Measurements from ENCODE around the gene PGM2.
"Not testable (repeated sequence)": the region's sequence is repeated elsewhere in the genome, so short reads cannot be mapped to it uniquely, and the experiment has no call there.

PGM2 gene

GRCh38 chr4:37820458-37820857 lies 6.0 kb upstream of the PGM2 start:
- not testable (repeated sequence) for H3K9ac ChIP-seq (ENCODE audit: low read length); H3K4me3 ChIP-seq (ENCODE audit: low read depth in 1 of 2, low read length in 2 of 2); H3K9me3 ChIP-seq (ENCODE audit: low read length)

DNA sequence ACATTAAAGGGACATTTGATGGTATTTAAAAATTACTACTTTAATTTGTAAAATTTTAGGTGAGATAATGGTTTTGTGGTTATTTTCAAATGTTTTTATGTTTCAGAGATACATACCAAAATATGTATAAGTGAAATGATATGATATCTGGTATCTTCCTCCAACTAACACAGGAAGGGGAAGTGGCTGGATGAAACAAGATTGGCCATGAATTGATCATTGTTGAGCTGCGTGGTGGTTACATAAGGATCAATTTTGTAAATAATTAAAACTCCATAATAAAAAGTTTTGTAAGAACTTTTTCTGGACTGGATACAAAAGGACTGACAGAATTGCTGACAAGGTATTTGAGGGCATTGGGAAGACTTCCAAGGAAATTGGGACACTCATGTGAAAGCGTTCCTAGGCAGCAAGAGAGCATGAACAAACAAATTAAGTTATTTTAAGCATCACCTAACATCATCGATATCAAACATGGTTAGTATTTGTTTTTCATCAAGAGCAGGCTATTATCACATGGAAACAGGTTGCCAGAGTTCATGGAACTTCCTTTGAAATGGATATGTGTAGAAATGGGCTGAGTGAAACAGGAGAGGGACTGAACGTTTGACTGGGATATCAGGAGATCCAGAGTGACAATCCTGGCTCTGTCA lies 4.4 kb upstream of the PGM2 start:
- no peaks in the 10 kb centered on the region for H3K36me3 ChIP-seq (ENCODE audit: insufficient read depth, low read length)
- H3K9me3 ChIP-seq (ENCODE audit: low read length): no peaks in the 10 kb centered on the region
- H3K9ac ChIP-seq (ENCODE audit: low read length): no peak overlapping the region
- H3K4me3 ChIP-seq (ENCODE audit: low read depth in 1 of 2, low read length in 2 of 2): no peak overlapping the region
- H3K27ac ChIP-seq (ENCODE audit: low read depth, low read length): no peak overlapping the region
- H3K4me1 ChIP-seq (ENCODE audit: insufficient read depth, low read length): no peaks in the 10 kb centered on the region
- no peaks in the 10 kb centered on the region for H3K27me3 ChIP-seq (ENCODE audit: control insufficient read depth in 1 of 2, insufficient read depth in 2 of 2, low read length in 2 of 2)

More at GRCh38 chr4:37820458-37820857, 6.0 kb upstream of the PGM2 start:
- not testable (repeated sequence) for H3K4me1 ChIP-seq (ENCODE audit: insufficient read depth, low read length); H3K27ac ChIP-seq (ENCODE audit: low read depth, low read length); H3K36me3 ChIP-seq (ENCODE audit: insufficient read depth, low read length); H3K27me3 ChIP-seq (ENCODE audit: control insufficient read depth in 1 of 2, insufficient read depth in 2 of 2, low read length in 2 of 2)

DNA sequence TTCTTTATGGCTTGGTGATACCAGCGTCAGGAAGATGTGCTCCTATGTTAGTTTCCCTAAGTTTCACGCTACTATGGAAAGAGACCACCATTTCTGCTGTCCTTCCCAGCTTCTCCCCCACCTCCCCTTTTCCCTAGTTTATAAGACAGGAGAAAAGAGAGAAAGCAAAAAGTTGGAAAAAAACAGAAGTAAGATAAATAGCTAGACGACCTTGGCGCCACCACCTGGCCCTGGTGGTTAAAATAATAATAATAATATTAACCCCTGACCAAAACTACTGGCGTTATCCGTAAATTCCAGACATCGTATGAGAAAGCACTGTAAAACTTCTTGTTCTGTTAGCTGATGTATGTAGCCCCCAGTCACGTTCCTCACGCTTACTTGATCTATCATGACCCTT lies 985 bp upstream of the PGM2 start:
- Histone ChIP-seq H3K27ac (ENCODE audit: low read depth, low read length) (peak overlapping the region; percentile 94), H3K9ac (ENCODE audit: low read length) (peak overlapping the region; percentile 25), H3K4me3 (ENCODE audit: low read depth in 1 of 2, low read length in 2 of 2) (peak overlapping the region; percentile 86 to 95), H3K4me1 (ENCODE audit: insufficient read depth, low read length) (peaks cover 17% of the 10 kb centered on the region)
- H3K36me3 ChIP-seq (ENCODE audit: insufficient read depth, low read length); H3K9me3 ChIP-seq (ENCODE audit: low read length); H3K27me3 ChIP-seq (ENCODE audit: control insufficient read depth in 1 of 2, insufficient read depth in 2 of 2, low read length in 2 of 2): not testable (repeated sequence)

DNA sequence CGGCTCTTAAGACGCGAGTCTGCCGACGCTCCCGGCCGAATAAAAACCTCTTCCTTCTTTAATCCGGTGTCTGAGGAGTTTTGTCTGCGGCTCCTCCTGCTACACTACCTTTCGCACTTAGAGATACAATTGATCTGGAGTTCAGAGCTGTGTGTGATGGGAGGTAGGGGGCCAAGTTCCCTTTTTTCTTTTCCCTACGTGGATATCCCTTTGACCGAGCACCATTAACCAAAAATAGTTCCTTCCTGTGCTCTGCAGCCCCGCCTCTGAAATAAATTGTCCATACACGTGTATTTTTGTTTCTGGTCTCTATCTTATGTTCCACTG lies 555 bp upstream of the PGM2 start:
- no peaks in the 10 kb centered on the region for H3K27me3 ChIP-seq (ENCODE audit: control insufficient read depth in 1 of 2, insufficient read depth in 2 of 2, low read length in 2 of 2)
- H3K4me3 ChIP-seq (ENCODE audit: low read depth in 1 of 2, low read length in 2 of 2): peak overlapping the region; percentile 86 to 95
- H3K9me3 ChIP-seq (ENCODE audit: low read length): no peaks in the 10 kb centered on the region
- peaks cover 17% of the 10 kb centered on the region for H3K4me1 ChIP-seq (ENCODE audit: insufficient read depth, low read length)
- H3K27ac ChIP-seq (ENCODE audit: low read depth, low read length): peak overlapping the region; percentile 94
- H3K36me3 ChIP-seq (ENCODE audit: insufficient read depth, low read length): peaks cover 11% of the 10 kb centered on the region
- peak overlapping the region; percentile 25 for H3K9ac ChIP-seq (ENCODE audit: low read length)

GRCh38 chr4:37827030-37827685 lies 672 bp downstream of the PGM2 start:
- Histone ChIP-seq H3K27me3 (ENCODE audit: control insufficient read depth in 1 of 2, insufficient read depth in 2 of 2, low read length in 2 of 2) (no peaks in the 10 kb centered on the region), H3K9me3 (ENCODE audit: low read length) (no peaks in the 10 kb centered on the region), H3K4me3 (ENCODE audit: low read depth in 1 of 2, low read length in 2 of 2) (peak overlapping the region; percentile 86 to 95), H3K4me1 (ENCODE audit: insufficient read depth, low read length) (peaks cover 19% of the 10 kb centered on the region), H3K9ac (ENCODE audit: low read length) (peak overlapping the region; percentile 71), H3K36me3 (ENCODE audit: insufficient read depth, low read length) (peaks cover 22% of the 10 kb centered on the region), H3K27ac (ENCODE audit: low read depth, low read length) (peak overlapping the region; percentile 94)

- Histone ChIP-seq H3K4me1 (ENCODE audit: insufficient read depth, low read length) (peaks cover 23% of the 10 kb centered on the region), H3K9ac (ENCODE audit: low read length) (peak overlapping the region; percentile 71), H3K9me3 (ENCODE audit: low read length) (no peaks in the 10 kb centered on the region), H3K27ac (ENCODE audit: low read depth, low read length) (no peak overlapping the region), H3K4me3 (ENCODE audit: low read depth in 1 of 2, low read length in 2 of 2) (peak overlapping the region in 1 of 2 donors; percentile 86), H3K27me3 (ENCODE audit: control insufficient read depth in 1 of 2, insufficient read depth in 2 of 2, low read length in 2 of 2) (no peaks in the 10 kb centered on the region), H3K36me3 (ENCODE audit: insufficient read depth, low read length) (peaks cover 27% of the 10 kb centered on the region)
Observed at GRCh38 chr4:37827802-37828321, 1.4 kb downstream of the PGM2 start.

DNA sequence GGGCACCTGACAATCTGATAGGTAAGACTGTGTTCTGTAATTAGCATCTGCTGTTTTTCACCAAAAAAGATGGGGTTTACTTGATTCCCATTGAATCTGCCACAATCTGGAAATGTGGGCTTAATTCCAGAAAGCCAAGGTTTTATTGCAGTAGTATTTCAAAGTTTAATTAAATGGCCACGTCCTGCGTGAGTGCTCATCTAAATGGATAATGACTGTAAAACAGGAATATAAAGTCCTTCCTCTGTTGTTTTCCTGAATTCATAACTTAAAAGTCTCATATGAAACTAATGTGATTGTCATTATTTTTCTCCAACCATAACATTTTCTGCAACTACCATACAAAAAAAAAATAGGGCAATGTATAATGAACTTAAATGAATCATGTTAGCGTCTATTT lies 2.4 kb downstream of the PGM2 start:
- Histone ChIP-seq H3K27me3 (ENCODE audit: control insufficient read depth in 1 of 2, insufficient read depth in 2 of 2, low read length in 2 of 2) (no peaks in the 10 kb centered on the region), H3K36me3 (ENCODE audit: insufficient read depth, low read length) (peaks cover 34% of the 10 kb centered on the region), H3K4me1 (ENCODE audit: insufficient read depth, low read length) (peaks cover 23% of the 10 kb centered on the region), H3K4me3 (ENCODE audit: low read depth in 1 of 2, low read length in 2 of 2) (peak overlapping the region in 1 of 2 donors; percentile 4), H3K9ac (ENCODE audit: low read length) (no peak overlapping the region), H3K27ac (ENCODE audit: low read depth, low read length) (no peak overlapping the region), H3K9me3 (ENCODE audit: low read length) (no peaks in the 10 kb centered on the region)

DNA sequence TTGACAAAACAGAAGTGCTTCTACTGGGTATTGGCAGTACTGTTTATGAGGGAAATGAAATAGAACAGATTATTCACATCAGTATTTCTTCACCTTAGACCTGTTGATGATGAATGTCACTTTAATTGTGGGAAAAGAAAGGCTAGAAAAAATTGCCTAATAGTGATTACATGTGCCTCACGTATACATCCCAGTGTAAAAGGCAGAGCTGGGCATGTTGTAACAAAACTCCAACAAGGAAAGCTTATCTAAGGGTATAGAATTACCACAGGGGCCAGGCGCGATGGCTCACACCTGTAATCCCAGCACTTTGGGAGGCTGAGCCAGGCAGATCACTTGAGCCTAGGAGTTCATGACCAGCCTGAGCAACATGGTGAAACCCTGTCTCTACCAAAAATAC lies 4.2 kb downstream of the PGM2 start:
- Histone ChIP-seq H3K4me1 (ENCODE audit: insufficient read depth, low read length) (peaks cover 23% of the 10 kb centered on the region), H3K9ac (ENCODE audit: low read length) (no peak overlapping the region), H3K27ac (ENCODE audit: low read depth, low read length) (no peak overlapping the region), H3K27me3 (ENCODE audit: control insufficient read depth in 1 of 2, insufficient read depth in 2 of 2, low read length in 2 of 2) (no peaks in the 10 kb centered on the region), H3K36me3 (ENCODE audit: insufficient read depth, low read length) (peaks cover 49% of the 10 kb centered on the region), H3K9me3 (ENCODE audit: low read length) (no peaks in the 10 kb centered on the region), H3K4me3 (ENCODE audit: low read depth in 1 of 2, low read length in 2 of 2) (no peak overlapping the region)

- Histone ChIP-seq H3K36me3 (ENCODE audit: insufficient read depth, low read length) (peaks cover 74% of the 10 kb centered on the region), H3K4me1 (ENCODE audit: insufficient read depth, low read length) (peaks cover 6% of the 10 kb centered on the region)
Observed at GRCh38 chr4:37835031-37835430, 8.5 kb downstream of the PGM2 start.

DNA sequence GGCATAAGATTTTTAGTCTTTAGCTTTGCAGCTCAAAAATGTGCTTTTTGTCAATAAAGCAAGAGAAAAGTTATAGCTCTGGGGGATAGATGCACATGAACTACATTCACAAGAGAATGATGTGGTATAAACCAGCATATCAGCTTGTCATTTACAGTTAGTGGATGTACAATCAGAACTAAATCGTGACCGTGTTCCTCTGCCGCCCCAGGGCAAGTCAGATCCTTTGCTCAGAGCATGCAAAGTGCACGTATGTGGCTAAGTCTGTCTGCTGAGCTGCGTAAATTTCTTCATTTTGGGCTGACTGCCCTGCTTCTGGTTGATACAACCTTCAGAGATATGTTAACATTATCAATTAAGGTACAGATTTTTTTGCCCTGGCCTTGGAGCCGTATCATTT lies 9.3 kb downstream of the PGM2 start:
- Histone ChIP-seq H3K9ac (ENCODE audit: low read length) (no peak overlapping the region), H3K27ac (ENCODE audit: low read depth, low read length) (no peak overlapping the region), H3K9me3 (ENCODE audit: low read length) (no peaks in the 10 kb centered on the region), H3K4me1 (ENCODE audit: insufficient read depth, low read length) (peaks cover 6% of the 10 kb centered on the region), H3K4me3 (ENCODE audit: low read depth in 1 of 2, low read length in 2 of 2) (no peak overlapping the region), H3K36me3 (ENCODE audit: insufficient read depth, low read length) (peaks cover 72% of the 10 kb centered on the region), H3K27me3 (ENCODE audit: control insufficient read depth in 1 of 2, insufficient read depth in 2 of 2, low read length in 2 of 2) (no peaks in the 10 kb centered on the region)

More at GRCh38 chr4:37835031-37835430, 8.5 kb downstream of the PGM2 start:
- Histone ChIP-seq H3K9ac (ENCODE audit: low read length) (no peak overlapping the region), H3K27me3 (ENCODE audit: control insufficient read depth in 1 of 2, insufficient read depth in 2 of 2, low read length in 2 of 2) (no peaks in the 10 kb centered on the region), H3K27ac (ENCODE audit: low read depth, low read length) (no peak overlapping the region), H3K4me3 (ENCODE audit: low read depth in 1 of 2, low read length in 2 of 2) (no peak overlapping the region), H3K9me3 (ENCODE audit: low read length) (no peaks in the 10 kb centered on the region)

DNA sequence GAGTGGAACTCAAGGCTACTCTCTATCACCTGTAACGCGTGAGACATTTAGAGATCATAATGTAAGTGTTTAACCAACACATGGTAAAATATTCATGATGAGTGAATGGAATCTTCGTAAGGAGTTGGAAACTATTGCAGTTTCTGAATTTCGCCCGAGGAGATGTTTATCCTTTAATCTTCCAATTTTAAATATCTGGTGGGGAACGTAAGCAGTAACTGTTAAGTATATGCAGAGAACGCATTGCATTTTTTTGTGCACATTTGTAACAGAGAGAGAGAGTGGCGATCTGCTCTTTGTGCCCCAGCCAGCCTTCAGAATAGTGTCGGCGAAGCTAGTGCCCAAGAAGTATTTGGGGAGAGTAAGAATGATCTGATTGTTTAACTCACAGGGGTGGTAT lies 9.8 kb downstream of the PGM2 start:
- Histone ChIP-seq H3K9me3 (ENCODE audit: low read length) (no peaks in the 10 kb centered on the region), H3K27me3 (ENCODE audit: control insufficient read depth in 1 of 2, insufficient read depth in 2 of 2, low read length in 2 of 2) (no peaks in the 10 kb centered on the region), H3K27ac (ENCODE audit: low read depth, low read length) (no peak overlapping the region), H3K36me3 (ENCODE audit: insufficient read depth, low read length) (peaks cover 70% of the 10 kb centered on the region), H3K9ac (ENCODE audit: low read length) (no peak overlapping the region), H3K4me1 (ENCODE audit: insufficient read depth, low read length) (peaks cover 6% of the 10 kb centered on the region), H3K4me3 (ENCODE audit: low read depth in 1 of 2, low read length in 2 of 2) (no peak overlapping the region)

Measured in muscle layer of colon (tissue), 2 donors.